ENCODE data around the gene CDIP1. TPM values are rescaled to one million over a fixed set of nuclear protein-coding genes. Genes with fewer than 3 reads are reported as not detected.

The CDIP1 gene
- total RNA-seq, 1 experiment from 2014 or later, result 49.7 TPM

DNA sequence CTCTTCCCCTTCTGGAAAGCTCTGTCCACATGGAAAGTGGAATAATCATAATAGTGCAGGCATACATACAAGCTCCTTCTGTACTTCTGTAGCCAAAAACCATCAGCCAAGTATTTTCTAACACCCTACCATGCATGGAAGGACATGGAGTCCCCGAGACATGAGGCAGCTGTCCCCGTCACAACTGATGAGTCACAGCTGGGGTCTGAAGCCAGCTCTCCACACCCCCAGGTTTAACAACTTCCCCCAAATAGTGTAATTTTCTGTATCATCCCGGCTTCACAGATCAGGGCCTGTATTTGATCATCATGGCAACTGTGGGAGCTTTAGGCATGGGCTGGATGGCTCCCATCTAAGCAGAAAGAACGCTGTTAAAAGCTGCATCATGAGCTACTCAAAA lies 34.1 kb upstream of the CDIP1 start:
- TF ChIP-seq, protein P1, sequence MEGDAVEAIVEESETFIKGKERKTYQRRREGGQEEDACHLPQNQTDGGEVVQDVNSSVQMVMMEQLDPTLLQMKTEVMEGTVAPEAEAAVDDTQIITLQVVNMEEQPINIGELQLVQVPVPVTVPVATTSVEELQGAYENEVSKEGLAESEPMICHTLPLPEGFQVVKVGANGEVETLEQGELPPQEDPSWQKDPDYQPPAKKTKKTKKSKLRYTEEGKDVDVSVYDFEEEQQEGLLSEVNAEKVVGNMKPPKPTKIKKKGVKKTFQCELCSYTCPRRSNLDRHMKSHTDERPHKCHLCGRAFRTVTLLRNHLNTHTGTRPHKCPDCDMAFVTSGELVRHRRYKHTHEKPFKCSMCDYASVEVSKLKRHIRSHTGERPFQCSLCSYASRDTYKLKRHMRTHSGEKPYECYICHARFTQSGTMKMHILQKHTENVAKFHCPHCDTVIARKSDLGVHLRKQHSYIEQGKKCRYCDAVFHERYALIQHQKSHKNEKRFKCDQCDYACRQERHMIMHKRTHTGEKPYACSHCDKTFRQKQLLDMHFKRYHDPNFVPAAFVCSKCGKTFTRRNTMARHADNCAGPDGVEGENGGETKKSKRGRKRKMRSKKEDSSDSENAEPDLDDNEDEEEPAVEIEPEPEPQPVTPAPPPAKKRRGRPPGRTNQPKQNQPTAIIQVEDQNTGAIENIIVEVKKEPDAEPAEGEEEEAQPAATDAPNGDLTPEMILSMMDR (conservative IDR thresholded peaks at IDR 0.05), result no peak
- H4K20me1 ChIP-seq (ENCODE audit: control insufficient read depth, insufficient read depth, insufficient read length), result no peaks in the 10 kb centered on the region
- no peak for DNase-seq
- no peak overlapping the region for H2AFZ ChIP-seq (ENCODE audit: low read length)
- H3T11ph ChIP-seq (ENCODE audit: low read length), result no peak overlapping the region
- H2AK5ac ChIP-seq (ENCODE audit: insufficient read length, low read length), result no peak overlapping the region
- no peaks in the 10 kb centered on the region for H3K79me1 ChIP-seq (ENCODE audit: insufficient read depth, low read depth, low read length, poor library complexity, severe bottlenecking)
- Mint-ChIP-seq H3K27ac (peak overlapping the region in 1 of 3 experiments; percentile 68; a peak in 2 of 7 replicates), H3K9me3 (no peaks in the 10 kb centered on the region; a peak in 1 of 5 replicates), H3K4me1 (peaks cover 24 to 37% of the 10 kb centered on the region in 2 experiments), H3K36me3 (ENCODE audit: insufficient read depth in 1 of 3, low read depth in 3 of 3) (peaks cover 0 to 9% (median 0%) of the 10 kb centered on the region in 3 experiments; a peak in 5 of 7 replicates), H3K4me3 (no peak overlapping the region), H3K27me3 (ENCODE audit: low read depth) (peaks cover 10% of the 10 kb centered on the region)
- no peak overlapping the region for H4K91ac ChIP-seq (ENCODE audit: insufficient read length, low read depth, low read length)
- no peaks in the 10 kb centered on the region for H3K79me2 ChIP-seq (ENCODE audit: insufficient read depth, low read length)
- WGBS (ENCODE audit: extremely low coverage, insufficient read length, low lambda C conversion rate), result no CpG with 5 or more reads among the region's 4 CpGs
- H3K27me3 ChIP-seq (ENCODE audit: insufficient read depth, low read length), result no peaks in the 10 kb centered on the region
- H4K5ac ChIP-seq (ENCODE audit: insufficient read length, low read depth, low read length), result no peak overlapping the region
- H2BK5ac ChIP-seq (ENCODE audit: insufficient read length, low read length), result no peak overlapping the region
- H3K9ac ChIP-seq (ENCODE audit: extremely low read depth, insufficient read length, low read length), result no peak overlapping the region
- no peak overlapping the region for H2BK120ac ChIP-seq (ENCODE audit: low read depth, low read length, poor library complexity, severe bottlenecking)
- no peak overlapping the region for H3K4ac ChIP-seq (ENCODE audit: low read depth, low read length)
- no peak overlapping the region for H2BK20ac ChIP-seq (ENCODE audit: low read depth, low read length, poor library complexity, severe bottlenecking)
- H3K18ac ChIP-seq (ENCODE audit: insufficient read length, low read depth, low read length), result no peak overlapping the region
- no peak overlapping the region for H3K4me2 ChIP-seq (ENCODE audit: insufficient read depth, insufficient read length, low read length)
- peaks cover 4% of the 10 kb centered on the region; the same call in 1 of the 2 replicates for H3K4me1 ChIP-seq (ENCODE audit: insufficient read depth, low read length)
- H2BK12ac ChIP-seq (ENCODE audit: insufficient read length, low read depth, low read length), result no peak overlapping the region
- H3K56ac ChIP-seq (ENCODE audit: insufficient read length, low read depth, low read length), result no peak overlapping the region
- H2BK15ac ChIP-seq (ENCODE audit: low read depth, low read length), result 0 out of 2 replicates have a peak overlapping the region, but pooled peaks have one; percentile 19
- no peak overlapping the region for H4K8ac ChIP-seq (replicated peaks; ENCODE audit: insufficient read length, low read depth, low read length)
- no peaks in the 10 kb centered on the region for H3K9me3 ChIP-seq (ENCODE audit: control insufficient read depth, low read depth, low read length)
- H3K23ac ChIP-seq (ENCODE audit: insufficient read length, low read depth, low read length), result no peak overlapping the region
- H3K23me2 ChIP-seq (ENCODE audit: insufficient read length, low read depth, low read length, poor library complexity, severe bottlenecking), result no peaks in the 10 kb centered on the region
- H3K14ac ChIP-seq (ENCODE audit: insufficient read depth, low read length), result no peak overlapping the region
- no peak overlapping the region for H3K27ac ChIP-seq (ENCODE audit: insufficient read length, low read depth, low read length)
